Fibroblast of the aortic adventitia (primary cell): Measurements from ENCODE around the gene RAPGEF2. TPM values are rescaled to one million over a fixed set of nuclear protein-coding genes. Genes with fewer than 3 reads are reported as not detected.
A peak's percentile ranks its signal among the peaks of the same experiment; 100 is the strongest.

Source experiments
- DNase-seq: peaks from one replicate; pipeline ENCODE4 v3.0.0-alpha.2; 2010; ENCODE audit warnings: low read depth
- H3K4me3 ChIP-seq: 2 replicates; pipeline ENCODE4 v1.5.1; 2011; ENCODE audit warnings: low read depth, mild to moderate bottlenecking, control low read depth, low read length, moderate library complexity
- total RNA-seq: library from RNA; depleted of rRNA; stranded (reverse); fragments of >200 nt; gene quantifications from 2 replicates; pipeline ENCODE4 v1.2.3, GENCODE V29; 2012; ENCODE audit warnings: low replicate concordance
- TF ChIP-seq, protein P1 (sequence below): IDR thresholded peaks from 2 replicates; pipeline ENCODE4 v1.5.1; 2011; ENCODE audit warnings: mild to moderate bottlenecking, low read length, control low read depth, inconsistent platforms; ENCODE audit not compliant: insufficient read depth

Gene RAPGEF2
- total RNA-seq, 1 donor = 44.0 TPM

DNA sequence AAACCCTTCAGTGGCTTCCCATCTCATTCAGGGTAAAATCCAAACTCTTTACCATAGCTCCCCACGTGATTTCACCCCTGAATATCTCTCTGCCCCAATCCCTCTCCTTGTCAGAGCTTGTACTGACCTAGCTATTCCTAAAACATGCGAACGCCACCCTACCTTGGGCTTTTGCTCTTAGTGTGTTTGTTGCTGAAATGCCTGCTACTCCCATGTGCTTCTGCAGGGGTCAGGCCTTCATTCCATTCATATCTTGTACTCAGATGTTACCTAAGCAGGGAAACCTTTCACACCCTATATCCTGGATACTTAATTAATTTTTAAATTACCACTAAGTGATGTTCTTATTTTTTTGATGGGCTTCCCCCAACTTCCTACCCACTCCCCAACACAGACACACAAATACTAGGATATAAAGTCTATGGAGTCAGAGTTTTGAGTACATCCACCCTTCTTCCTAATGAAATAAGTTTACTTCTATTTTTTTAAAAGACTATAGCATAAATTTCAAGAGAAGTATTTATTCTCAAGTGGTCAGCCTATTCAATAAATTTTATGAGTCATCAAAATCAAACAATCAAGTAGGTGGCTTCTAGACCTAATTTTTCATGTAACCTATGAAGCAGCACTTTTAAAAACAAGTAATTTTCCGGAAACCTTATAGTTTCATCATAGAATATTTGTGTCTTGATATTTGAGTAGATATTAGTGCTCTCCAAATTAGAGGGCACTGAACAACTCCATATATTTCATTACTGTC is 189.4 kb downstream of the RAPGEF2 start:
- no peak for DNase-seq
- TF ChIP-seq, protein P1, sequence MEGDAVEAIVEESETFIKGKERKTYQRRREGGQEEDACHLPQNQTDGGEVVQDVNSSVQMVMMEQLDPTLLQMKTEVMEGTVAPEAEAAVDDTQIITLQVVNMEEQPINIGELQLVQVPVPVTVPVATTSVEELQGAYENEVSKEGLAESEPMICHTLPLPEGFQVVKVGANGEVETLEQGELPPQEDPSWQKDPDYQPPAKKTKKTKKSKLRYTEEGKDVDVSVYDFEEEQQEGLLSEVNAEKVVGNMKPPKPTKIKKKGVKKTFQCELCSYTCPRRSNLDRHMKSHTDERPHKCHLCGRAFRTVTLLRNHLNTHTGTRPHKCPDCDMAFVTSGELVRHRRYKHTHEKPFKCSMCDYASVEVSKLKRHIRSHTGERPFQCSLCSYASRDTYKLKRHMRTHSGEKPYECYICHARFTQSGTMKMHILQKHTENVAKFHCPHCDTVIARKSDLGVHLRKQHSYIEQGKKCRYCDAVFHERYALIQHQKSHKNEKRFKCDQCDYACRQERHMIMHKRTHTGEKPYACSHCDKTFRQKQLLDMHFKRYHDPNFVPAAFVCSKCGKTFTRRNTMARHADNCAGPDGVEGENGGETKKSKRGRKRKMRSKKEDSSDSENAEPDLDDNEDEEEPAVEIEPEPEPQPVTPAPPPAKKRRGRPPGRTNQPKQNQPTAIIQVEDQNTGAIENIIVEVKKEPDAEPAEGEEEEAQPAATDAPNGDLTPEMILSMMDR = no peak
- H3K4me3 ChIP-seq = no peak overlapping the region

DNA sequence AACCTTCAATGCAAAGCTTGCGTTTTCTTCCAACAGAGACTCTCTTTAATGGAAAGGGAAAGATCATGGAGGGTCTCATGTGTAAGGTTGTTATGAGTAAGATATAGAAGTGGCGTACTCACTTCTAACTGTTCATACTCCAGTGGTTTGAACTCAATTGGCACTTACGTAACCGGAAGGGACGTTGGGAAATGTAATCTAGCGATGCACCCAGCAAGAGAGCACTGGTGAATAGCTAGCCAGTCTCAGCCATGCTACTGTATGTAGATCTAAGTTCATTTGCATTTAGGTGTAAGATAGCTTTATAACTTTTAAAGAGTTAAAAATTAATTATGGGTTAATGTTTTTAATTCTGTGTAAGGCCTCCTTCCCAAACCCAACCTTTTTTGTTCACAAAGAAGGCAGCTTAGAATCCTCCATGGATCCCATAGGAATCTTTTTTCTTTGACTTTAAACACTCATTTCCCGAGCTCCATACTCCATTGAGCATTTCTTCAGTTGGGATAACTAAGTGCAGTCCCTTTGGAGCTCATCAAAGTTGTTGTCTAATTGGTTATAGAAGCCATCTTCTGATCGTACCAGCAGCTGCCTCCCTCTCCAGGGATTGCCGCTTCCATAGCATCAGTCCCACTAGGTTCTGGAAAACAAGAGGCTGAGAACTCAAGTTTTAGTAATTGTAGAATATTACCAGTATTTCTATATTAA is 191.1 kb downstream of the RAPGEF2 start:
- TF ChIP-seq, protein P1 = no peak
- DNase-seq = no peak
- H3K4me3 ChIP-seq = no peak overlapping the region

DNA sequence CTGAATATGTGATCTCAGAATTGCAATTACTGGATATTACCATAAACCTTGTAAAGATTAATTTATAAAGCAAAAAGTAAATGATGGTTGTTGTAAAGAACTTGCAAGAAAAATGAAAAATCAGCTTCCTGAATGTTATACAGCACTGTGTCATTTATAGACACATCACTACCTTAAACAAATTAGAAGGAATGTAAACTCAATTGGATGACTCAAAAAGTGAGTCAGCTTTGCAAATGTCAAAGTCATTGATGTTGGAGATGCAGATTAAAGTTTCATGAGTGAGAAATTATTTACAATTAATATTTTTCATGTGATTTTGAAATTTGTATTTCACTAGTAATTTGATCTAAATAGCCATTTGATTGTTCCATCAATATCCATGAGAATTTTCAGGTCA is 193.2 kb downstream of the RAPGEF2 start:
- peak; percentile 41 for DNase-seq
- TF ChIP-seq, protein P1 = no peak
- no peak overlapping the region for H3K4me3 ChIP-seq

DNA sequence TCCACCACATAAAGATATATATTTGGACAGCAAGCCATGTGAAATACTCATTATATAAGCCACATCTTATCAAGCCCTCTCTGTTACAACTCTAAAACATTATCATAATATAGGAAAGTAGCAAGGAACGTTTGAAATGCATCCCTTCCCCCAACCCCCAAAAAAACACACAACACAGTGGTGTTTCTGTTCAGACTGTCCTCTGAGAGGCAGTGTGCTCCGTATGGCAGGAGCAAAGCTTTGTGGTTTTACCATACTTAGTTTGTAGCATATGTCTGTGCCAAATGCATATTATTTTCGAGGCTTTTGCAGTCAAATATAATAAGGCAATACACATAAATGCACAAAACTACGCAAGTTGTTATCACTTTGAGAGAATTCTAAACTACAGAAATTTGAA is 194.2 kb downstream of the RAPGEF2 start:
- H3K4me3 ChIP-seq = no peak overlapping the region
- DNase-seq = no peak
- TF ChIP-seq, protein P1 = no peak

DNA sequence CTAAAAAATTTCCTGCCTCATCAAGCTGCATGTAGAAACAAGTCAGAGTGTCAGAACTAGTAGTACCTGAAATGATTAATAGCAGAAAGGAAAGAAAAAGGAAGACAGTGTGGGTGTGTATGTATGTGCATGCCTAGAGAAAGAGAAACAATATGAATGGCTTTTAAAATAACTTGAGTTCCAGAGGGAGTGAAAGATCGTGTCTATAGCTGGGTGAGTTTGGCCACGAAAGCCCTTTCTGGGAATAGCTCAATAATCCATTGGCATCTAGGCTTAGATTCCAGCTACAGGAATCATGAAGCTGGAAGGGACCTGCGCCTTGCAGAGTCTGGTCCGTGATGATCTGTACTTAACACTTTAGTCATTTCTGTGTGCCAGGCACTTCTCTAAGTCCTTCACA is 195.6 kb downstream of the RAPGEF2 start:
- TF ChIP-seq, protein P1 = no peak
- peak; percentile 79 for DNase-seq
- no peak overlapping the region for H3K4me3 ChIP-seq

DNA sequence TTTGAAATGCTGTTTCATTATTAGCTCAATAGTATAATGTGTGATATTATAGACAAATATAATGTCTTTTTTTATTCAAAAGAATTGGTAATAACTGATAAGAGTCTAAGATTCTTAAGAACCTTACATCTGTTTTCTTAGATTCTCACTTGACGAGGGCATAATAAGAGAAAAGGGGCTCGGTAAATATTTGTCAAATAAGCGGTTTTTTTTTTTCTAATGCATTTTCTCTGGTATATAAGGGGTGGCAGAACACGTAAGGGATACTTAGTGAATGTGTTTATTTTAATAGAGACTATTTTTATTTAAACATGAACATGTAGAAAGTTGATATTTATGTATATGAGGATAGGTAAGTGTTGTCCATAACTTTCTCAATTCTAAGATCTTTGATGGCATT is 200.6 kb downstream of the RAPGEF2 start:
- no peak for DNase-seq
- TF ChIP-seq, protein P1 = no peak
- H3K4me3 ChIP-seq = no peak overlapping the region
